ENCODE measurements around the gene BRS3. TPM values are rescaled to one million over a fixed set of nuclear protein-coding genes. Genes with fewer than 3 reads are reported as not detected.

BRS3 gene
- total and polyA plus RNA-seq, 9 of the 15 experiments (the other 6 are each of a cell fraction or from before 2014, with no cell fraction given), result not detected

DNA sequence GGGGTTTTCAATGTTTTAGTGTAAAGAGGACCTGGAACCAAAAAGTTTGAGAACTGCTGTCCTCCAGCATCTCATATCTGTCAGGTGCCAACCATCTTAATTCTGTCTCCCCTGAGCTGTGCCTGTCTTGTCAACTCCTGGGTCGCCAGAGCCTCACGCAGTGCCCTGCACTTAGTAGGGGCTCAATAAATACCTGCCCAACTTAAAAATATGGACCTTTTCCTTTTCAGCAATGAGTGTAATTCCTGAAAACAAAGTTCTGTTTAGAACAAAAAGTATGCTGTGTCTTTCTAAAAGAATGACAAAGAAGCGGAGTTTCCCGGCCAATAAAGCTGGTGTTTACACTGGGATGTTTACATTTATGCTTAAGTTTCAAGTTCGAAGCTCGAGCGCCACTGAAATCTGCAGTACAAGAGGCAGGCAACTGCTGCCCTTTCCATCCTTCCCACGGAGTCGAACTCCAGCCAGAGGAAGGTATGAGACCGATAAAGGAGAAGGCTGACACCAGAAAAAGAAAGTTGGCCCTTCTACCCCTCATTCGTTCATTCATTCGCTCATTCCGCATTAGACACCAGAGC is 8.5 kb downstream of the BRS3 start (continued):
- TF ChIP-seq, protein P1, sequence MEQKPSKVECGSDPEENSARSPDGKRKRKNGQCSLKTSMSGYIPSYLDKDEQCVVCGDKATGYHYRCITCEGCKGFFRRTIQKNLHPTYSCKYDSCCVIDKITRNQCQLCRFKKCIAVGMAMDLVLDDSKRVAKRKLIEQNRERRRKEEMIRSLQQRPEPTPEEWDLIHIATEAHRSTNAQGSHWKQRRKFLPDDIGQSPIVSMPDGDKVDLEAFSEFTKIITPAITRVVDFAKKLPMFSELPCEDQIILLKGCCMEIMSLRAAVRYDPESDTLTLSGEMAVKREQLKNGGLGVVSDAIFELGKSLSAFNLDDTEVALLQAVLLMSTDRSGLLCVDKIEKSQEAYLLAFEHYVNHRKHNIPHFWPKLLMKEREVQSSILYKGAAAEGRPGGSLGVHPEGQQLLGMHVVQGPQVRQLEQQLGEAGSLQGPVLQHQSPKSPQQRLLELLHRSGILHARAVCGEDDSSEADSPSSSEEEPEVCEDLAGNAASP (IDR thresholded peaks at IDR 0.05), result no peak
- TF ChIP-seq, protein P2, sequence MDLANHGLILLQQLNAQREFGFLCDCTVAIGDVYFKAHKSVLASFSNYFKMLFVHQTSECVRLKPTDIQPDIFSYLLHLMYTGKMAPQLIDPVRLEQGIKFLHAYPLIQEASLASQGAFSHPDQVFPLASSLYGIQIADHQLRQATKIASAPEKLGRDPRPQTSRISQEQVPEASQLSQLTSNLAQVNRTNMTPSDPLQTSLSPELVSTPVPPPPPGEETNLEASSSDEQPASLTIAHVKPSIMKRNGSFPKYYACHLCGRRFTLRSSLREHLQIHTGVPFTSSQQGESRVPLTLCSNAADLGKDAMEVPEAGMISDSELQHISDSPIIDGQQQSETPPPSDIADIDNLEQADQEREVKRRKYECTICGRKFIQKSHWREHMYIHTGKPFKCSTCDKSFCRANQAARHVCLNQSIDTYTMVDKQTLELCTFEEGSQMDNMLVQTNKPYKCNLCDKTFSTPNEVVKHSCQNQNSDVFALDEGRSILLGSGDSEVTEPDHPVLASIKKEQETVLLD (IDR thresholded peaks at IDR 0.05), result no peak
- TF ChIP-seq CBFB (CRISPR knock-in tag; IDR thresholded peaks at IDR 0.05) (no peak), HBP1 (CRISPR knock-in tag; IDR thresholded peaks at IDR 0.05) (no peak), ZEB2 (IDR thresholded peaks at IDR 0.05) (no peak), ZNF77 (CRISPR knock-in tag; IDR thresholded peaks at IDR 0.05) (no peak), ZNF449 (CRISPR knock-in tag; IDR thresholded peaks at IDR 0.05) (no peak), ATF7 (IDR thresholded peaks at IDR 0.05) (no peak), FOXA3 (CRISPR knock-in tag; conservative IDR thresholded peaks at IDR 0.05 in 1 of 2, IDR thresholded peaks at IDR 0.05 in 1 of 2) (peak in 1 of 2 experiments; percentile 50; a peak in 1 of 4 replicates), KDM5B (IDR thresholded peaks at IDR 0.05; ENCODE audit: insufficient replicate concordance, low read depth, low read length) (no peak)
